K562 (cell line): Measurements from ENCODE around the gene WIPF2. TPM values are rescaled to one million over a fixed set of nuclear protein-coding genes. Genes with fewer than 3 reads are reported as not detected.

Source experiments
- CBFA2T2 ChIP-seq: fragments of 450-650 bp; conservative IDR thresholded peaks from 2 replicates; pipeline ENCODE4 v1.6.1; 2017; ENCODE audit warnings: mild to moderate bottlenecking
- CBX3 ChIP-seq, 2 experiments: IDR thresholded peaks; 1 replicate in 1 of 2; 2 replicates in 1 of 2; pipeline ENCODE4 v1.6.1; 2012; ENCODE audit warnings: inconsistent platforms in 2 of 2, low read length in 2 of 2, borderline replicate concordance in 1 of 2, control low read depth in 1 of 2
- CXXC5 ChIP-seq: fragments of 250-450 bp; sonication (Bioruptor Pico); IDR thresholded peaks from 2 replicates; pipeline ENCODE4 v1.8.0; 2022; ENCODE audit warnings: inconsistent platforms, mild to moderate bottlenecking, moderate library complexity
- EGR1 ChIP-seq: fragments of 450-650 bp; conservative IDR thresholded peaks from 2 replicates; pipeline ENCODE4 v1.6.1; 2017; ENCODE audit warnings: mild to moderate bottlenecking
- FOXK1 ChIP-seq: sonication (generic); formaldehyde crosslinking; IDR thresholded peaks from 2 replicates; pipeline ENCODE4 v1.8.0; 2022; ENCODE audit warnings: missing genetic modification reagents, mild to moderate bottlenecking, borderline replicate concordance
- JUN ChIP-seq, 2 experiments: sonication (generic) in 1 of 2; formaldehyde crosslinking in 1 of 2; IDR thresholded peaks; 2 replicates each; pipeline versions ENCODE4 v1.6.1 to v1.8.0; 2012 to 2022; ENCODE audit warnings: borderline replicate concordance in 2 of 2, mild to moderate bottlenecking in 2 of 2, improper control_type of control experiment in 1 of 2, low read depth in 1 of 2, low read length in 1 of 2, missing genetic modification reagents in 1 of 2
- KLF13 ChIP-seq: fragments of 450-650 bp; IDR thresholded peaks from 2 replicates; pipeline ENCODE4 v1.6.1; 2016; ENCODE audit warnings: missing genetic modification characterization, low read depth, mild to moderate bottlenecking, missing compliant biosample characterization, moderate library complexity, borderline replicate concordance
- LCOR ChIP-seq: sonication (generic); formaldehyde crosslinking; IDR thresholded peaks from 2 replicates; pipeline ENCODE4 v1.8.0; 2022; ENCODE audit warnings: mild to moderate bottlenecking, missing genetic modification reagents
- MTA3 ChIP-seq: fragments of 450-650 bp; formaldehyde crosslinking; IDR thresholded peaks from 2 replicates; pipeline ENCODE4 v1.6.1; 2017; ENCODE audit warnings: mild to moderate bottlenecking, borderline replicate concordance
- NBN ChIP-seq: fragments of 450-650 bp; IDR thresholded peaks from 2 replicates; pipeline ENCODE4 v1.6.1; 2016; ENCODE audit warnings: low read depth, mild to moderate bottlenecking
- NFE2 ChIP-seq: IDR thresholded peaks from 2 replicates; pipeline ENCODE4 v1.6.1; 2014; ENCODE audit warnings: antibody characterized with exemption, low read depth
- NFIC ChIP-seq: fragments of 450-650 bp; IDR thresholded peaks from 2 replicates; pipeline ENCODE4 v1.6.1; 2017; ENCODE audit warnings: mild to moderate bottlenecking, inconsistent platforms
- NONO ChIP-seq, 2 experiments: fragments of 200-400 bp in 1 of 2; fragments of 450-650 bp in 1 of 2; formaldehyde crosslinking in 1 of 2; IDR thresholded peaks; 2 replicates each; pipeline ENCODE4 v1.6.1; 2017; ENCODE audit warnings: low read depth in 2 of 2, mild to moderate bottlenecking in 2 of 2, moderate library complexity in 2 of 2, low read length in 1 of 2
- PHF8 ChIP-seq: fragments of 200-600 bp; sonication (generic); IDR thresholded peaks from 2 replicates; pipeline ENCODE4 v1.6.1; 2012; ENCODE audit warnings: mixed run types, mild to moderate bottlenecking, inconsistent platforms, low read length, moderate library complexity, borderline replicate concordance
- RAD51 ChIP-seq: fragments of 450-650 bp; IDR thresholded peaks from 2 replicates; pipeline ENCODE4 v1.7.1; 2016; ENCODE audit warnings: low read depth, mild to moderate bottlenecking, borderline replicate concordance
- RBM22 ChIP-seq: fragments of 200-400 bp; formaldehyde crosslinking; IDR thresholded peaks from 2 replicates; pipeline ENCODE4 v1.6.1; 2018; ENCODE audit warnings: low read length, low read depth; ENCODE audit not compliant: poor library complexity, severe bottlenecking
- SMARCA4 ChIP-seq: fragments of 450-650 bp; IDR thresholded peaks from 2 replicates; pipeline ENCODE4 v1.6.1; 2016
- TBL1XR1 ChIP-seq, 2 experiments: IDR thresholded peaks; 2 replicates each; pipeline ENCODE4 v1.6.1; 2012; ENCODE audit warnings: improper control_type of control experiment in 2 of 2, low read length in 2 of 2, mild to moderate bottlenecking in 1 of 2
- TFAM ChIP-seq: fragments of 250-450 bp; sonication (Bioruptor Pico); conservative IDR thresholded peaks from 2 replicates; pipeline ENCODE4 v1.5.0; 2021; ENCODE audit warnings: mild to moderate bottlenecking, moderate library complexity
- TRIM24 ChIP-seq, 2 experiments: fragments of 450-650 bp; IDR thresholded peaks; 2 replicates each; pipeline ENCODE4 v1.6.1; 2016
- TRIM28 ChIP-seq: fragments of 450-650 bp; IDR thresholded peaks from 2 replicates; pipeline ENCODE4 v1.6.1; 2017
- USF2 ChIP-seq: sonication (generic); formaldehyde crosslinking; IDR thresholded peaks from 2 replicates; pipeline ENCODE4 v1.5.0; 2020; ENCODE audit warnings: missing genetic modification reagents
- XRCC4 ChIP-seq: IDR thresholded peaks from one replicate; pipeline ENCODE4 v1.6.1; 2011; ENCODE audit not compliant: insufficient read depth, insufficient read length; ENCODE audit errors: extremely low read depth
- XRCC5 ChIP-seq: fragments of 200-400 bp; formaldehyde crosslinking; IDR thresholded peaks from 2 replicates; pipeline ENCODE4 v1.6.1; 2017; ENCODE audit warnings: low read depth, mild to moderate bottlenecking, low read length
- YY1 ChIP-seq, 3 experiments: IDR thresholded peaks; 2 replicates each; pipeline ENCODE4 v1.6.1; 2011; ENCODE audit warnings: low read length in 2 of 3, mild to moderate bottlenecking in 2 of 3, moderate library complexity in 2 of 3, borderline replicate concordance in 1 of 3, control low read depth in 1 of 3, low read depth in 1 of 3; ENCODE audit not compliant: insufficient read depth in 3 of 3, insufficient replicate concordance in 2 of 3, control insufficient read depth in 1 of 3, insufficient read length in 1 of 3; ENCODE audit errors: extremely low read depth in 1 of 3
- polyA plus RNA-seq, 8 experiments: library from polyadenylated mRNA; depleted of rRNA in 4 of 8; stranded (reverse) in 5 of 8; unstranded in 3 of 8; fragments of >200 nt; fragmentation: Nextera tagmentation in 2 of 8; fragmentation: Illumina TruSeq in 1 of 8; extraction: Ambion mirVana in 2 of 8; extraction: Trizol in 1 of 8; gene quantifications; 2 replicates each; pipeline versions ENCODE4 v1.2.1 to v1.2.3, GENCODE V29; 2011 to 2014; ENCODE audit warnings: inconsistent platforms in 1 of 8, missing spikeins in 1 of 8
- total RNA-seq, 7 experiments: library from RNA; depleted of rRNA in 6 of 7; stranded (reverse); fragments of >200 nt in 6 of 7; fragmentation: Illumina TruSeq in 2 of 7; extraction: Trizol in 2 of 7; gene quantifications; 2 replicates each; pipeline versions ENCODE4 v1.2.1 to v1.2.3, GENCODE V29; 2011 to 2021; ENCODE audit warnings: low replicate concordance in 1 of 7

The WIPF2 gene
- total and polyA plus RNA-seq, 9 of the 15 experiments (the other 6 are each of a cell fraction or from before 2014, with no cell fraction given), result 3.6 to 15.0 (median 5.3) TPM

DNA sequence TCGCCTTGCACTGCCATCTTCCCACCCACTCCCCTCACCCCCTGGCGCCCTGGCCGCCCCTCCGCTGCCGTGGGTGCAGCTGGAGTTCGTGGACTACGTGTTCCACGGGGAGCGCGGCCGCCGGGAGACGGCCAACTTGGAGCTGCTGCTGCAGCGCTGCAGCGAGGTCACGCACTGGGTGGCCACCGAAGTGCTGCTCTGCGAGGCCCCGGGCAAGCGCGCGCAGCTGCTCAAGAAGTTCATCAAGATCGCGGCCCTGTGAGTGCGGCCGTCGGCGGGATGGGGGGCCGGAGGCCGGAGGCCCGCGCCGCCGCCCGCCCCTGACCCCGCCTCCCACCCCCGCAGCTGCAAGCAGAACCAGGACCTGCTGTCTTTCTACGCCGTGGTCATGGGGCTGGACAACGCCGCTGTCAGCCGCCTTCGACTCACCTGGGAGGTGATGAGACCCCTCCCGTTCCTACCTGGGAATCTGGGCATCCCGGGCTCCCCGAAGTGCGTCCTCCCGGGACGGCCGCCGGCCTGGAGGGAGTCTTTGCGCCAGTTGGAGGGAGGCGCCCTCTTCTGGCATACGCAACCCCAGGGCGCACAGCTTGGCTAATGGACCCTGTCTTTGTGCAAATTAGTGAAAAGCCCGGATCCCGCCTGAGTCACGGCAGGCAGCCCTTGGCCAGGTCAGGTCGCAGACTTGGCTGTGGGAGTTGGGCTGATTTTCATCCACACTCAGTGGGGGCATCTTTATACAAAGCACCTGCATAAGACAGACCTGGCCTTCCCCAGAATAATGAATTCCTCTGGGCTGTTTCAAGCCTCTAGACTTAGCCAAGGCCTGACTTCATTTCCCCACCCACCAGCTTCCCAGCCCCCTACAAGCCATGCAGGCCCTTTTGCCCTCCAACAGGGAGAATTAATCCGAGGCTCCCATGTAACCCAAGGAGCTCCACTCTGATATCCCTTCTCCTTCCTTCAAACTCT, 27.6 kb upstream of the WIPF2 start (continued):
- peak; percentile 26; the same call in 1 of the 2 replicates for TF ChIP-seq NFE2
- 0 out of 4 replicates have a peak, but pooled peaks of 1 of the 2 experiments have one; percentile 10 for TF ChIP-seq TBL1XR1 (IDR thresholded peaks at IDR 0.05; ENCODE audit: low read length in 2 of 2)
- TF ChIP-seq PHF8, result peak; percentile 22; the same call in 1 of the 2 replicates
- TF ChIP-seq NONO (IDR thresholded peaks at IDR 0.05; ENCODE audit: low read depth in 2 of 2, low read length in 1 of 2), result peak in 1 of 2 experiments; percentile 44; a peak in 1 of 4 replicates
- no peak for TF ChIP-seq RBM22
- no peak for TF ChIP-seq JUN (IDR thresholded peaks at IDR 0.05; ENCODE audit: borderline replicate concordance, low read depth, low read length)
- TF ChIP-seq JUN (CRISPR knock-in tag; IDR thresholded peaks at IDR 0.05; ENCODE audit: borderline replicate concordance), result no peak
- TF ChIP-seq CBX3 (IDR thresholded peaks at IDR 0.05; ENCODE audit: borderline replicate concordance in 1 of 2, low read length in 2 of 2), result 0 out of 3 replicates have a peak, but pooled peaks of 1 of the 2 experiments have one; percentile 49
- no peak; the same call in 1 of the 2 replicates for TF ChIP-seq RAD51
- no peak for TF ChIP-seq FOXK1 (CRISPR knock-in tag)
- 0 out of 2 replicates have a peak, but pooled peaks have one; percentile 30 for TF ChIP-seq LCOR (CRISPR knock-in tag)
- TF ChIP-seq TFAM (CRISPR knock-in tag), result no peak
- TF ChIP-seq XRCC5, result peak; percentile 64; the same call in 1 of the 2 replicates
- TF ChIP-seq NFIC, result peak; percentile 59
- TF ChIP-seq MTA3, result peak; percentile 78; the same call in 1 of the 2 replicates
- peak; percentile 96 for TF ChIP-seq EGR1
- peak; percentile 45 for TF ChIP-seq SMARCA4
- TF ChIP-seq USF2 (CRISPR knock-in tag), result peak; percentile 4; the same call in 1 of the 2 replicates
- no peak for TF ChIP-seq TRIM28
- no peak for TF ChIP-seq CBFA2T2
- TF ChIP-seq NBN, result peak; percentile 64
- no peak for TF ChIP-seq XRCC4
- TF ChIP-seq YY1 (IDR thresholded peaks at IDR 0.05; ENCODE audit: borderline replicate concordance in 1 of 3, control insufficient read depth in 1 of 3, extremely low read depth in 1 of 3, insufficient read depth in 3 of 3, insufficient read length in 1 of 3, insufficient replicate concordance in 2 of 3, low read depth in 1 of 3, low read length in 2 of 3), result peak in 2 of 3 experiments; percentile 41 to 63
- peak in 1 of 2 experiments; percentile 33; a peak in 1 of 4 replicates for TF ChIP-seq TRIM24 (IDR thresholded peaks at IDR 0.05)
- TF ChIP-seq KLF13 (tag), result 0 out of 2 replicates have a peak, but pooled peaks have one; percentile 38
- TF ChIP-seq CXXC5, result peak; percentile 73
